Ovary (tissue), 9 donors: Measurements from ENCODE around the gene MAML1. TPM values are rescaled to one million over a fixed set of nuclear protein-coding genes. Genes with fewer than 3 reads are reported as not detected.

Experiments
- DNase-seq, 5 donors: peaks; one replicate each; pipeline ENCODE4 v3.0.0-alpha.2; 2019 to 2020
- H3K27ac ChIP-seq, 2 donors: fragments of 200-600 bp; one replicate each; pipeline versions ENCODE4 v1.5.1 to v1.8.0; 2019 to 2022
- H3K27me3 ChIP-seq: fragments of 200-600 bp; one replicate; pipeline ENCODE4 v1.8.0; 2022
- H3K36me3 ChIP-seq: fragments of 200-600 bp; sonication (generic); one replicate; pipeline ENCODE4 v1.5.1; 2019
- H3K4me1 ChIP-seq: one replicate; pipeline ENCODE4 v1.8.1; 2013; ENCODE audit warnings: mild to moderate bottlenecking, moderate library complexity; ENCODE audit not compliant: insufficient read depth
- H3K4me3 ChIP-seq: fragments of 200-600 bp; sonication (generic); one replicate; pipeline ENCODE4 v1.5.1; 2017
- H3K9me3 ChIP-seq, 2 donors: fragments of 200-600 bp in 1 of 2; sonication (generic) in 1 of 2; one replicate each; pipeline versions ENCODE4 v1.5.1 to v1.8.1; 2013 to 2019; ENCODE audit warnings: mild to moderate bottlenecking in 1 of 2, moderate library complexity in 1 of 2
- CTCF ChIP-seq, 3 donors: fragments of 450-650 bp in 2 of 3; fragments of 200-600 bp in 1 of 3; IDR thresholded peaks; one replicate each; pipeline versions ENCODE4 v1.5.1 to v1.8.0; 2016 to 2022; ENCODE audit warnings: antibody characterized with exemption in 3 of 3, mild to moderate bottlenecking in 1 of 3
- EP300 ChIP-seq: sonication (generic); formaldehyde crosslinking; IDR thresholded peaks from one replicate; pipeline ENCODE4 v1.6.1; 2017; ENCODE audit warnings: antibody characterized with exemption
- POLR2A ChIP-seq: fragments of 450-650 bp; IDR thresholded peaks from one replicate; pipeline ENCODE4 v1.6.1; 2017; ENCODE audit warnings: antibody characterized with exemption, mild to moderate bottlenecking, moderate library complexity
- WGBS, 3 donors: extraction: QIAGEN DNeasy Blood & Tissue Kit in 1 of 3; methylation state at CpG; one replicate each; pipeline versions ENCODE4 v1.1.5 to v1.1.7; 2013 to 2017; 5-methylcytosine and 5-hydroxymethylcytosine counted together
- intact Hi-C, 4 donors: fragments of 100-400 bp; cut with DNase I; formaldehyde crosslinking; loops; one replicate each; pipeline versions ENCODE4 v1.11.0 to v1.15.1; 2022 to 2023
- polyA plus RNA-seq, 2 donors: library from polyadenylated mRNA; stranded (reverse); fragments of 200-250 nt in 1 of 2; fragments of 350-450 nt in 1 of 2; fragmentation: Illumina TruSeq in 1 of 2; extraction: RNeasy Lipid Tissue Mini Kit (QIAGEN cat#74804) in 1 of 2; gene quantifications; one replicate each; pipeline ENCODE4 v1.2.3, GENCODE V29; 2013 to 2014
- total RNA-seq, 7 donors: library from RNA; depleted of rRNA in 2 of 7; stranded (reverse); fragments of >200 nt in 2 of 7; fragmentation: NEBNext Ultra II Directional in 3 of 7; extraction: Animal tissue kit (Norgen Biotek cat#: 25700) in 3 of 7; gene quantifications; one replicate each; pipeline versions ENCODE4 v1.1.0 to v1.2.4, GENCODE V29; 2016 to 2023
- donor health status: DM: no; HTN: no; CAD: no; lungs with moderate emphysema.
- donor health status: DM: no; HTN: no; CAD: no.
- donor health status: Bipolar disorder and iron deficiency.
- donor health status: DM: yes; HTN: yes; CAD: no.
- donor health status: DM: no; HTN: no; CAD: no.
- donor health status: DM: yes; HTN: yes; CAD: no.

Gene MAML1
- total and polyA plus RNA-seq, 9 donors, result 18.4 to 40.1 (median 29.9) TPM

- Histone ChIP-seq H3K9me3 (no peaks in the 10 kb centered on the region), H3K4me1 (no peaks in the 10 kb centered on the region), H3K27me3 (no peaks in the 10 kb centered on the region), H3K36me3 (no peaks in the 10 kb centered on the region), H3K4me3 (no peak overlapping the region), H3K27ac (no peak overlapping the region)
- intact Hi-C loops, result no loop called here
- no peak for TF ChIP-seq CTCF (IDR thresholded peaks at IDR 0.05)
- TF ChIP-seq EP300, result no peak
- TF ChIP-seq POLR2A, result no peak
- no peak for DNase-seq
- 92 to 97% (median 97%) methylated on average over 12 of the region's 12 CpGs for WGBS, 3 donors
Measured at GRCh38 chr5:179774442-179774841, 41.8 kb downstream of the MAML1 start.

- no peak overlapping the region for H3K27ac ChIP-seq
- H3K36me3 ChIP-seq, result no peaks in the 10 kb centered on the region
- TF ChIP-seq CTCF (IDR thresholded peaks at IDR 0.05), result no peak
- TF ChIP-seq EP300, result no peak
- no peak for TF ChIP-seq POLR2A
- no peaks in the 10 kb centered on the region for H3K27me3 ChIP-seq
- 82 to 89% (median 88%) methylated on average over 11 of the region's 11 CpGs for WGBS, 3 donors
- H3K9me3 ChIP-seq, result no peaks in the 10 kb centered on the region
- no peak overlapping the region for H3K4me3 ChIP-seq
- no peaks in the 10 kb centered on the region for H3K4me1 ChIP-seq
- intact Hi-C loops, result no loop called here
- DNase-seq, result no peak
Measured at GRCh38 chr5:179776411-179776938, 43.9 kb downstream of the MAML1 start.

GRCh38 chr5:179777456-179777855 lies 44.8 kb downstream of the MAML1 start:
- intact Hi-C loops, result no loop called here
- no peak overlapping the region for H3K27ac ChIP-seq
- WGBS, 3 donors, result 86 to 91% (median 86%) methylated on average over 10 of the region's 10 CpGs
- no peaks in the 10 kb centered on the region for H3K9me3 ChIP-seq
- H3K4me3 ChIP-seq, result no peak overlapping the region
- DNase-seq, result no peak
- H3K36me3 ChIP-seq, result no peaks in the 10 kb centered on the region
- no peaks in the 10 kb centered on the region for H3K4me1 ChIP-seq
- no peaks in the 10 kb centered on the region for H3K27me3 ChIP-seq
- TF ChIP-seq CTCF (IDR thresholded peaks at IDR 0.05) (no peak), POLR2A (no peak), EP300 (no peak)

- no peak overlapping the region for H3K27ac ChIP-seq
- no peak overlapping the region for H3K4me3 ChIP-seq
- H3K9me3 ChIP-seq, result no peaks in the 10 kb centered on the region
- no peaks in the 10 kb centered on the region for H3K4me1 ChIP-seq
- TF ChIP-seq EP300, result no peak
- no peak for TF ChIP-seq CTCF (IDR thresholded peaks at IDR 0.05)
- TF ChIP-seq POLR2A, result no peak
- DNase-seq, result no peak
- no peaks in the 10 kb centered on the region for H3K27me3 ChIP-seq
- WGBS, 3 donors, result 71 to 76% (median 76%) methylated on average over 9 of the region's 9 CpGs
- no peaks in the 10 kb centered on the region for H3K36me3 ChIP-seq
- intact Hi-C loops, result no loop called here
Measured at GRCh38 chr5:179777909-179778308, 45.3 kb downstream of the MAML1 start.
